Activated naive CD8-positive, alpha-beta T cell treated with anti-CD3 and anti-CD28 coated beads, Interleukin-2, amount 10 ng/mL, durations not matched to agents 7 days and 5 days (primary cell): Measurements from ENCODE around the gene GORASP1. TPM values are rescaled to one million over a fixed set of nuclear protein-coding genes. Genes with fewer than 3 reads are reported as not detected.

Source experiments
- ATAC-seq: fragments of 150-1000 bp; cut with Tn5 transposase; one replicate; pipeline ENCODE4 v1.10.0; 2021; ENCODE audit warnings: low read depth, moderate library complexity
- POLR2A ChIA-PET: fragments of 350-600 bp; sonication (Branson Sonifier 250); formaldehyde crosslinking; loops from one replicate; lab custom pipeline; 2021; ENCODE audit warnings: antibody characterized with exemption; lab: Charles Lee
- DNase-seq: peaks from one replicate; pipeline ENCODE4 v3.0.0; 2021
- H3K27ac Mint-ChIP-seq: one replicate; pipeline ENCODE4 v1.8.0; 2022; ENCODE audit warnings: mild to moderate bottlenecking, mixed read lengths
- H3K27me3 Mint-ChIP-seq: one replicate; pipeline ENCODE4 v1.8.0; 2022; ENCODE audit warnings: mild to moderate bottlenecking, moderate library complexity, mixed read lengths
- H3K36me3 Mint-ChIP-seq: one replicate; pipeline ENCODE4 v1.8.0; 2021; ENCODE audit warnings: mild to moderate bottlenecking, mixed read lengths
- H3K4me1 Mint-ChIP-seq: one replicate; pipeline ENCODE4 v1.8.0; 2021; ENCODE audit warnings: mixed read lengths
- H3K4me3 Mint-ChIP-seq: one replicate; pipeline ENCODE4 v1.8.0; 2022; ENCODE audit warnings: mild to moderate bottlenecking, moderate library complexity, mixed read lengths
- H3K9me3 Mint-ChIP-seq: one replicate; pipeline ENCODE4 v1.8.0; 2021; ENCODE audit warnings: mixed read lengths
- microRNA-seq: library from miRNA; unstranded; fragments of <30 nt; microRNA quantifications from one replicate; pipeline ENCODE4 v1.2.0, GENCODE V29; 2022
- total RNA-seq, 2 experiments: library from RNA; stranded (reverse); gene quantifications; one replicate each; pipeline ENCODE4 v1.2.3, GENCODE V29; 2021

Gene GORASP1
- total RNA-seq, 2 experiments from 2014 or later = 25.1 to 28.1 TPM

- H3K36me3 Mint-ChIP-seq = no peaks in the 10 kb centered on the region
- no peaks in the 10 kb centered on the region for H3K27me3 Mint-ChIP-seq
- H3K4me1 Mint-ChIP-seq = peaks cover 20% of the 10 kb centered on the region
- H3K4me3 Mint-ChIP-seq = peak within 1 kb of the TSS; percentile 92
- ATAC-seq = peak; percentile 94
- peak; percentile 87 for DNase-seq
- H3K9me3 Mint-ChIP-seq = no peaks in the 10 kb centered on the region
- H3K27ac Mint-ChIP-seq = peak within 1 kb of the TSS; percentile 98
- POLR2A ChIA-PET = interaction anchor here (0.6 kb wide), 1 partner anchor 37 kb away, joined by 3 read pairs; no protein-coding TSS in a partner anchor
These were observed 55.5 kb downstream of the GORASP1 start, which contains the start of the genes SCN11A and WDR48 for GRCh38 chr3:39051649-39052561. SCN11A (minus strand) TSS chr3:39051944; CDS start chr3:38950362, 101,582 bp downstream. WDR48 (plus strand) TSS chr3:39052016; CDS start chr3:39052026, 10 bp downstream.

GRCh38 chr3:39050029-39050428 is 57.4 kb downstream of the GORASP1 start:
- no peak overlapping the region for H3K4me3 Mint-ChIP-seq
- POLR2A ChIA-PET = interaction anchor here (0.6 kb wide), 1 partner anchor 446 kb away, joined by 5 read pairs; no protein-coding TSS in a partner anchor
- H3K27me3 Mint-ChIP-seq = peaks cover 3% of the 10 kb centered on the region
- H3K36me3 Mint-ChIP-seq = no peaks in the 10 kb centered on the region
- no peak for ATAC-seq
- H3K9me3 Mint-ChIP-seq = no peaks in the 10 kb centered on the region
- H3K4me1 Mint-ChIP-seq = peaks cover 18% of the 10 kb centered on the region
- no peak for DNase-seq
- no peak overlapping the region for H3K27ac Mint-ChIP-seq

Small RNAs within 50 kb of the gene (microRNA-seq; reads per million reads assigned to microRNA genes)
- gene MIR6822 = not detected

Other genes starting within 250 kb of the GORASP1 start
- gene SCN11A, start 55.7 kb downstream of the GORASP1 start, total RNA-seq = under 1 TPM; 0.08 to 0.11 TPM
- gene WDR48, start 55.6 kb downstream of the GORASP1 start, total RNA-seq = 10 to 100 TPM; 38.5 to 39.4 TPM
- gene TTC21A, start 53 bp upstream of the GORASP1 start, total RNA-seq = 1 to 10 TPM; 2.7 to 4.5 TPM
- 10 to 100 TPM; 15.8 to 16.5 TPM for gene CSRNP1, start 46.0 kb upstream of the GORASP1 start, total RNA-seq
- not detected for gene XIRP1, start 85.0 kb upstream of the GORASP1 start, total RNA-seq
- gene CX3CR1, start 172.4 kb upstream of the GORASP1 start, total RNA-seq = 1 to 10 TPM in 1 of 2 experiments, under 1 TPM in 1; 0.94 to 1.9 TPM
- gene CCR8, start 222.1 kb upstream of the GORASP1 start, total RNA-seq = 1 to 10 TPM; 1.1 to 1.2 TPM